Neural cell (in vitro differentiated cells): ENCODE data around the gene SYVN1.

Experiments used
- CTCF ChIP-seq: fragments of 450-650 bp; IDR thresholded peaks from 2 replicates; pipeline ENCODE4 v1.5.1; 2014; ENCODE audit warnings: antibody characterized with exemption, mild to moderate bottlenecking, moderate library complexity; ENCODE audit not compliant: poor library complexity, severe bottlenecking
- EP300 ChIP-seq: fragments of 450-650 bp; conservative IDR thresholded peaks from 2 replicates; pipeline ENCODE4 v1.6.1; 2014; ENCODE audit warnings: antibody characterized with exemption, mild to moderate bottlenecking, moderate library complexity; ENCODE audit not compliant: poor library complexity, severe bottlenecking
- EZH2 ChIP-seq: fragments of 200-600, 300-800 bp; shearing (Covaris generic), sonication (generic); IDR thresholded peaks from 2 replicates; pipeline ENCODE4 v1.6.1; 2014; ENCODE audit warnings: antibody characterized with exemption, low read length, borderline replicate concordance, mild to moderate bottlenecking; ENCODE audit not compliant: insufficient read depth, poor library complexity, severe bottlenecking
- MXI1 ChIP-seq: fragments of 450-650 bp; conservative IDR thresholded peaks from 2 replicates; pipeline ENCODE4 v1.6.1; 2014; ENCODE audit warnings: antibody characterized with exemption, mild to moderate bottlenecking; ENCODE audit not compliant: poor library complexity, severe bottlenecking
- POLR2AphosphoS5 ChIP-seq: IDR thresholded peaks from 2 replicates; pipeline ENCODE4 v1.6.1; 2012
- RAD21 ChIP-seq: fragments of 450-650 bp; conservative IDR thresholded peaks from 2 replicates; pipeline ENCODE4 v1.6.1; 2014; ENCODE audit warnings: antibody characterized with exemption, mild to moderate bottlenecking, moderate library complexity
- REST ChIP-seq: IDR thresholded peaks from 2 replicates; pipeline ENCODE4 v1.6.1; 2012; ENCODE audit warnings: borderline replicate concordance
- SMC3 ChIP-seq: fragments of 450-650 bp; conservative IDR thresholded peaks from 2 replicates; pipeline ENCODE4 v1.6.1; 2014; ENCODE audit warnings: antibody characterized with exemption, mild to moderate bottlenecking, moderate library complexity; ENCODE audit not compliant: poor library complexity
- TAF1 ChIP-seq: IDR thresholded peaks from 2 replicates; pipeline ENCODE4 v1.6.1; 2012; ENCODE audit warnings: low read depth

- no peak for TF ChIP-seq REST
- TF ChIP-seq CTCF: no peak
- TF ChIP-seq EZH2: no peak
- no peak for TF ChIP-seq RAD21
- TF ChIP-seq TAF1: no peak
- TF ChIP-seq POLR2AphosphoS5: no peak
- TF ChIP-seq EP300: no peak
- TF ChIP-seq SMC3: no peak
- TF ChIP-seq MXI1: no peak
Measured at GRCh38 chr11:65085446-65085845, 48.9 kb downstream of the SYVN1 start.
